Cortex of kidney (tissue), 1 donor: ENCODE results near the gene MTURN.
"Not testable (repeated sequence)": the region's sequence is repeated elsewhere in the genome, so short reads cannot be mapped to it uniquely, and the experiment has no call there.

Experiments
- DNase-seq: peaks from one replicate; lab custom pipeline; 2025; lab: John Stamatoyannopoulos, UW

The MTURN gene

GRCh38 chr7:30180718-30181117, 45.9 kb downstream of the MTURN start:
- no peak for DNase-seq

- no peak for DNase-seq
These were observed 46.4 kb downstream of the MTURN start for GRCh38 chr7:30181211-30181610.

GRCh38 chr7:30181736-30182522, 47.1 kb downstream of the MTURN start:
- DNase-seq = no peak

GRCh38 chr7:30182814-30183213, 48.0 kb downstream of the MTURN start:
- DNase-seq = no peak

GRCh38 chr7:30183749-30184369, 49.1 kb downstream of the MTURN start:
- no peak for DNase-seq

GRCh38 chr7:30184791-30185487, 50.2 kb downstream of the MTURN start:
- DNase-seq = no peak

- no peak for DNase-seq
These were observed 50.7 kb downstream of the MTURN start for GRCh38 chr7:30185496-30185895.

GRCh38 chr7:30186725-30187124, 51.9 kb downstream of the MTURN start:
- no peak for DNase-seq

- no peak for DNase-seq
These were observed 52.7 kb downstream of the MTURN start for GRCh38 chr7:30187513-30187912.

GRCh38 chr7:30188381-30188780, 53.6 kb downstream of the MTURN start:
- not testable (repeated sequence) for DNase-seq

GRCh38 chr7:30188811-30189210, 54.0 kb downstream of the MTURN start:
- no peak for DNase-seq

GRCh38 chr7:30191809-30192208, 57.0 kb downstream of the MTURN start:
- no peak for DNase-seq

GRCh38 chr7:30193336-30193943, 58.7 kb downstream of the MTURN start:
- DNase-seq = no peak

- DNase-seq = no peak
These were observed 61.6 kb downstream of the MTURN start for GRCh38 chr7:30196408-30196807.

- DNase-seq = no peak
These were observed 62.7 kb downstream of the MTURN start for GRCh38 chr7:30197438-30197837.

GRCh38 chr7:30199271-30199670, 64.5 kb downstream of the MTURN start:
- DNase-seq = no peak

GRCh38 chr7:30200591-30200990, 65.8 kb downstream of the MTURN start:
- DNase-seq = no peak

GRCh38 chr7:30201161-30201666, 66.4 kb downstream of the MTURN start:
- no peak for DNase-seq

- no peak for DNase-seq
These were observed 67.1 kb downstream of the MTURN start for GRCh38 chr7:30201921-30202320.

- no peak for DNase-seq
These were observed 67.9 kb downstream of the MTURN start for GRCh38 chr7:30202671-30203070.

GRCh38 chr7:30206491-30206890, 71.7 kb downstream of the MTURN start:
- no peak for DNase-seq

GRCh38 chr7:30206942-30207341, 72.2 kb downstream of the MTURN start:
- no peak for DNase-seq
